H1 (cell line): ENCODE data around the gene FUBP3. TPM values are rescaled to one million over a fixed set of nuclear protein-coding genes. Genes with fewer than 3 reads are reported as not detected.

Experiments
- CTCF ChIA-PET: fragments of 300-600 bp; sonication (Branson Sonifier 250); formaldehyde crosslinking; loops from one replicate; lab custom pipeline; 2021; ENCODE audit not compliant: partially characterized antibody; lab: Charles Lee
- POLR2A ChIA-PET: fragments of 300-600 bp; sonication (Branson Sonifier 250); formaldehyde crosslinking; loops from one replicate; lab custom pipeline; 2021; ENCODE audit warnings: inconsistent platforms; ENCODE audit not compliant: partially characterized antibody; lab: Charles Lee
- DNase-seq, 2 experiments: peaks; one replicate each; pipeline versions ENCODE4 v3.0.0 to v3.0.0-alpha.2; 2010 to 2022; ENCODE audit warnings: low spot score in 2 of 2, low read depth in 1 of 2, mixed read lengths in 1 of 2
- FAIRE-seq: peaks from 2 replicates; lab custom pipeline; 2011; peaks lifted over from hg19 to GRCh38; lab: Jason Lieb, UNC
- H2AFZ ChIP-seq: 2 replicates; pipeline ENCODE4 v1.8.1; 2012; ENCODE audit warnings: low read length, inconsistent platforms
- H2AK5ac ChIP-seq: 2 replicates; pipeline ENCODE4 v1.6.1; 2013; ENCODE audit warnings: low read depth, low read length
- H2BK120ac ChIP-seq: replicated peaks from 2 replicates; pipeline ENCODE3; 2013; ENCODE audit warnings: low read depth, low read length, inconsistent platforms
- H2BK12ac ChIP-seq: 2 replicates; pipeline ENCODE4 v1.6.1; 2013; ENCODE audit warnings: low read depth, low read length
- H2BK15ac ChIP-seq: 2 replicates; pipeline ENCODE4 v1.6.1; 2013; ENCODE audit warnings: low read length
- H2BK20ac ChIP-seq: 2 replicates; pipeline ENCODE4 v1.6.1; 2013; ENCODE audit warnings: low read length
- H2BK5ac ChIP-seq: 2 replicates; pipeline ENCODE4 v1.6.1; 2013; ENCODE audit warnings: low read depth, low read length
- H3K14ac ChIP-seq: 2 replicates; pipeline ENCODE4 v1.6.1; 2013; ENCODE audit warnings: inconsistent platforms; ENCODE audit not compliant: insufficient read length
- H3K18ac ChIP-seq: 2 replicates; pipeline ENCODE4 v1.6.1; 2013; ENCODE audit warnings: low read length; ENCODE audit errors: extremely low read depth
- H3K23ac ChIP-seq: 2 replicates; pipeline ENCODE4 v1.6.1; 2013; ENCODE audit warnings: inconsistent platforms; ENCODE audit not compliant: insufficient read length
- H3K23me2 ChIP-seq: 2 replicates; pipeline ENCODE4 v1.6.1; 2013; ENCODE audit warnings: low read depth, low read length
- H3K27ac ChIP-seq: 2 replicates; pipeline ENCODE4 v1.6.1; 2011; ENCODE audit warnings: low read depth, low read length, inconsistent platforms
- H3K27me3 ChIP-seq, 4 experiments: replicated peaks in 1 of 4; 1 replicate in 1 of 4; 2 replicates in 3 of 4; pipeline versions ENCODE4 v1.6.1 to v1.8.1; 2011 to 2013; ENCODE audit warnings: low read length in 3 of 4, mild to moderate bottlenecking in 3 of 4, inconsistent platforms in 2 of 4, mixed read lengths in 2 of 4, moderate library complexity in 1 of 4; ENCODE audit not compliant: control insufficient read depth in 3 of 4, insufficient read depth in 3 of 4; ENCODE audit errors: extremely low read depth in 1 of 4
- H3K36me3 ChIP-seq, 4 experiments: 2 replicates each; pipeline versions ENCODE4 v1.6.1 to v1.8.1; 2011 to 2013; ENCODE audit warnings: mild to moderate bottlenecking in 4 of 4, low read length in 3 of 4, moderate library complexity in 2 of 4, control low read depth in 1 of 4, inconsistent platforms in 1 of 4; ENCODE audit not compliant: insufficient read depth in 4 of 4, control insufficient read depth in 2 of 4
- H3K4ac ChIP-seq: replicated peaks from 2 replicates; pipeline ENCODE3; 2013; ENCODE audit warnings: low read length, low read depth, mixed read lengths, inconsistent platforms; ENCODE audit not compliant: insufficient read length
- H3K4me1 ChIP-seq, 4 experiments: replicated peaks in 1 of 4; 1 replicate in 1 of 4; 2 replicates in 3 of 4; pipeline versions ENCODE4 v1.6.1 to v1.8.1; 2011 to 2013; ENCODE audit warnings: low read length in 3 of 4, inconsistent platforms in 2 of 4, mixed read lengths in 1 of 4; ENCODE audit not compliant: insufficient read depth in 4 of 4, control insufficient read depth in 3 of 4
- H3K4me2 ChIP-seq, 2 experiments: 2 replicates each; pipeline versions ENCODE4 v1.6.1 to v1.8.1; 2011 to 2013; ENCODE audit warnings: low read depth in 2 of 2, low read length in 2 of 2, control low read depth in 1 of 2, inconsistent platforms in 1 of 2, mild to moderate bottlenecking in 1 of 2; ENCODE audit not compliant: insufficient read depth in 1 of 2
- H3K4me3 ChIP-seq, 4 experiments: fragments of 200-600, 300-600 bp in 1 of 4; sonication (generic), shearing (Covaris generic), sonication (Bioruptor Twin) in 1 of 4; 2 replicates each; pipeline versions ENCODE4 v1.5.1 to v1.8.1; 2011 to 2016; ENCODE audit warnings: low read length in 4 of 4, low read depth in 3 of 4, control low read depth in 2 of 4, inconsistent platforms in 2 of 4, mild to moderate bottlenecking in 2 of 4, mixed read lengths in 1 of 4, moderate library complexity in 1 of 4; ENCODE audit not compliant: insufficient read depth in 2 of 4; ENCODE audit errors: extremely low read depth in 1 of 4
- H3K56ac ChIP-seq: replicated peaks from 2 replicates; pipeline ENCODE3; 2013; ENCODE audit warnings: low read depth, mild to moderate bottlenecking, mixed read lengths, low read length, inconsistent platforms; ENCODE audit not compliant: insufficient read length
- H3K79me1 ChIP-seq: 2 replicates; pipeline ENCODE4 v1.6.1; 2013; ENCODE audit warnings: low read depth, low read length, control low read depth
- H3K79me2 ChIP-seq, 2 experiments: 2 replicates each; pipeline versions ENCODE4 v1.6.1 to v1.8.1; 2012 to 2013; ENCODE audit warnings: low read length in 2 of 2, mild to moderate bottlenecking in 2 of 2, inconsistent platforms in 1 of 2; ENCODE audit not compliant: insufficient read depth in 2 of 2, control insufficient read depth in 1 of 2
- H3K9ac ChIP-seq, 4 experiments: replicated peaks in 1 of 4; 1 replicate in 1 of 4; 2 replicates in 3 of 4; pipeline versions ENCODE4 v1.6.1 to v1.8.1; 2011 to 2013; ENCODE audit warnings: low read depth in 3 of 4, low read length in 3 of 4, control low read depth in 2 of 4, mild to moderate bottlenecking in 2 of 4, moderate library complexity in 2 of 4, inconsistent platforms in 1 of 4; ENCODE audit errors: extremely low read depth in 1 of 4
- H3K9me3 ChIP-seq, 2 experiments: 2 replicates each; pipeline versions ENCODE4 v1.6.1 to v1.8.1; 2012 to 2013; ENCODE audit warnings: mild to moderate bottlenecking in 2 of 2, moderate library complexity in 2 of 2, control low read depth in 1 of 2, inconsistent platforms in 1 of 2, low read depth in 1 of 2, low read length in 1 of 2, mixed read lengths in 1 of 2; ENCODE audit not compliant: insufficient read depth in 2 of 2
- H4K20me1 ChIP-seq, 2 experiments: replicated peaks in 1 of 2; 2 replicates each; pipeline versions ENCODE3 to v1.8.1; 2011 to 2013; ENCODE audit warnings: inconsistent platforms in 2 of 2, low read length in 2 of 2, mild to moderate bottlenecking in 1 of 2; ENCODE audit not compliant: insufficient read depth in 2 of 2, control insufficient read depth in 1 of 2
- H4K5ac ChIP-seq: 2 replicates; pipeline ENCODE4 v1.6.1; 2013; ENCODE audit warnings: low read length, low read depth, mixed read lengths, inconsistent platforms; ENCODE audit not compliant: insufficient read length
- H4K8ac ChIP-seq: 2 replicates; pipeline ENCODE4 v1.8.0; 2013; ENCODE audit warnings: mild to moderate bottlenecking, moderate library complexity, low read length, inconsistent platforms; ENCODE audit not compliant: insufficient read depth; ENCODE audit errors: extremely low read depth
- H4K91ac ChIP-seq: replicated peaks from 2 replicates; pipeline ENCODE3; 2013; ENCODE audit warnings: low read length, mixed read lengths, inconsistent platforms; ENCODE audit not compliant: insufficient read length
- BRCA1 ChIP-seq: IDR thresholded peaks from 2 replicates; pipeline ENCODE4 v1.6.1; 2012; ENCODE audit warnings: low read depth, low read length, improper control_type of control experiment
- POLR2AphosphoS5 ChIP-seq: IDR thresholded peaks from 2 replicates; pipeline ENCODE4 v1.6.1; 2011; ENCODE audit warnings: low read depth, low read length
- WGBS, 2 experiments: shearing (Covaris generic) in 1 of 2; methylation state at CpG; one replicate each; pipeline versions ENCODE4 v1.1.6 to v1.1.7; 2013 to 2015; ENCODE audit warnings: low lambda C conversion rate in 2 of 2, mixed read lengths in 2 of 2, inconsistent platforms in 1 of 2, low coverage in 1 of 2, missing lambda C conversion rate in 1 of 2; ENCODE audit not compliant: insufficient replicate concordance in 2 of 2, insufficient coverage in 1 of 2, insufficient read length in 1 of 2; ENCODE audit errors: extremely low coverage in 1 of 2, missing lambda C conversion rate in 1 of 2; 5-methylcytosine and 5-hydroxymethylcytosine counted together
- polyA plus RNA-seq, 7 experiments: library from polyadenylated mRNA; depleted of rRNA in 3 of 7; stranded (reverse) in 5 of 7; unstranded in 2 of 7; fragments of >200 nt in 5 of 7; fragments of 200-250 nt in 2 of 7; gene quantifications; 1 replicate in 5 of 7; 2 replicates in 1 of 7; 4 replicates in 1 of 7; pipeline versions ENCODE4 v1.2.1 to v1.2.3, GENCODE V29; 2011 to 2013; ENCODE audit warnings: missing spikeins in 2 of 7, mixed read lengths in 2 of 7
- total RNA-seq: library from RNA; stranded (reverse); fragmentation: NEBNext Ultra II Directional; extraction: Animal tissue kit (Norgen Biotek cat#: 25700); gene quantifications from 2 replicates; pipeline ENCODE4 v1.2.1, GENCODE V29; 2021

FUBP3 gene
- total and polyA plus RNA-seq, 2 of the 8 experiments (the other 6 are each of a cell fraction or from before 2014, with no cell fraction given), result 23.7 to 76.4 TPM

DNA sequence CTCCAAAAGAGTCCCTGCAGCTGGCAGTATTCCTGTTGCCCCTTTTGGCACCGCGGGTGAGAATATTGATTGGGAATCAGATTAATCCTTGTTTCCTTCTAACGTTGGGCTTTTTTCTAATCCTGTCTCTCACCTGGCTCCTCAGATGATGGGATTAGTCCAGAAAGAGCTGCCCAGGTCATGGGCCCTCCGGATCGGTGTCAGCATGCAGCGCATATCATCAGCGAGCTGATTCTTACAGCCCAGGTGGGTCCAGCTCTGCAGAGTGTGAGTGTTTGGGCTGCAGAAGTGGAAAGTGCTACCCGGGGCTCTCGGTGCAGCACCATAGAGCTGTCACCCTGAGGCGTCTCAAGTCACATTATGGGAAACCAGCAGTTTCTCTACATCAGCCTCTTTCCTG lies 44.1 kb downstream of the FUBP3 start:
- Histone ChIP-seq H3K14ac (no peak overlapping the region), H3K27me3 (no peaks in the 10 kb centered on the region), H3K79me1 (peaks cover 5% of the 10 kb centered on the region), H3K36me3 (peaks cover 29 to 82% (median 64%) of the 10 kb centered on the region in 4 experiments), H3K9me3 (no peaks in the 10 kb centered on the region), H4K91ac (no peak overlapping the region), H2BK15ac (no peak overlapping the region), H2BK120ac (no peak overlapping the region), H2BK20ac (no peak overlapping the region), H3K4me3 (no peak overlapping the region), H2BK5ac (no peak overlapping the region), H4K5ac (no peak overlapping the region), H3K4me2 (no peak overlapping the region), H3K27ac (no peak overlapping the region), H2AK5ac (no peak overlapping the region), H3K23ac (no peak overlapping the region), H3K4me1 (peaks cover 0 to 10% (median 5%) of the 10 kb centered on the region in 4 experiments; a peak in 3 of 7 replicates), H4K20me1 (peaks cover 0 to 5% of the 10 kb centered on the region in 2 experiments), H3K4ac (no peak overlapping the region), H2AFZ (no peak overlapping the region), H2BK12ac (no peak overlapping the region), H3K9ac (no peak overlapping the region), H3K56ac (no peak overlapping the region), H3K23me2 (no peaks in the 10 kb centered on the region), H4K8ac (no peak overlapping the region), H3K79me2 (no peaks in the 10 kb centered on the region), H3K18ac (no peak overlapping the region)
- ChIA-PET CTCF (interaction anchor here (0.6 to 6.7 kb wide), 14 partner anchors 8 to 163 kb away, joined by 3 to 30 read pairs (median 4); no protein-coding TSS in a partner anchor), POLR2A (interaction anchor here (1.0 to 1.3 kb wide), 3 partner anchors 12 to 95 kb away, joined by 3 to 4 read pairs (median 3); no protein-coding TSS in a partner anchor)
- no peak for FAIRE-seq
- WGBS, 2 experiments, result 91% methylated on average over 10 of the region's 10 CpGs; no CpG with 5 or more reads in 1 of the 2 experiments
- no peak for DNase-seq
- TF ChIP-seq POLR2AphosphoS5, result no peak
- TF ChIP-seq BRCA1, result no peak
- TF ChIP-seq, all 59 proteins: peak for 0
